GM12878 (cell line): ENCODE measurements around the gene SPPL3. TPM values are rescaled to one million over a fixed set of nuclear protein-coding genes. Genes with fewer than 3 reads are reported as not detected.

Source experiments
- ATAC-seq: fragments of 200-7000 bp; cut with Tn5 transposase; 3 replicates; pipeline ENCODE4 v1.9.1; 2020; ENCODE audit warnings: mild to moderate bottlenecking, moderate library complexity
- BruUV-seq: library from RNA; stranded (reverse); fragments of 400-500 nt; replicated peaks from 2 replicates; lab custom pipeline; 2021; lab: Mats Ljungman, UMichigan
- CTCF ChIA-PET: fragments of 300-600 bp; sonication (Branson Sonifier 250); formaldehyde crosslinking; extraction: SDS; loops from one replicate; lab custom pipeline; 2021; ENCODE audit warnings: inconsistent platforms; lab: Yijun Ruan, JAX
- POLR2A ChIA-PET: fragments of 350-600 bp; formaldehyde crosslinking; extraction: SDS; loops from one replicate; lab custom pipeline; 2021; ENCODE audit warnings: inconsistent platforms; lab: Charles Lee
- RAD21 ChIA-PET: fragments of 300-600 bp; sonication (Branson Sonifier 250); formaldehyde crosslinking; loops from one replicate; lab custom pipeline; 2023; ENCODE audit warnings: antibody characterized with exemption; ENCODE audit not compliant: unreplicated experiment; lab: Charles Lee
- SMC1A ChIA-PET: fragments of 300-600 bp; sonication (Branson Sonifier 250); formaldehyde crosslinking; loops from one replicate; lab custom pipeline; 2023; ENCODE audit not compliant: unreplicated experiment, uncharacterized antibody; lab: Charles Lee
- DNase-seq: peaks from one replicate; pipeline ENCODE4 v3.0.0-alpha.2; 2011; ENCODE audit warnings: low read depth, low spot score
- FAIRE-seq: peaks from 3 replicates; lab custom pipeline; 2011; peaks lifted over from hg19 to GRCh38; lab: Jason Lieb, UNC
- H2AFZ ChIP-seq: 2 replicates; pipeline ENCODE4 v1.6.0; 2011; ENCODE audit warnings: low read depth, low read length, control low read depth; ENCODE audit not compliant: control insufficient read depth
- H3K27ac ChIP-seq: 2 replicates; pipeline ENCODE4 v1.5.1; 2011; ENCODE audit warnings: control low read depth; ENCODE audit not compliant: control insufficient read depth, insufficient read depth
- H3K27me3 ChIP-seq, 2 experiments: replicated peaks in 1 of 2; 2 replicates each; pipeline versions ENCODE4 v1.6.0 to v1.6.1; 2011; ENCODE audit warnings: low read length in 1 of 2; ENCODE audit not compliant: control insufficient read depth in 2 of 2, insufficient read depth in 2 of 2
- H3K36me3 ChIP-seq, 2 experiments: 2 replicates each; pipeline ENCODE4 v1.5.1; 2011; ENCODE audit warnings: low read length in 1 of 2; ENCODE audit not compliant: control insufficient read depth in 2 of 2, insufficient read depth in 2 of 2
- H3K4me1 ChIP-seq: 2 replicates; pipeline ENCODE4 v1.6.1; 2011; ENCODE audit warnings: mild to moderate bottlenecking, low read length, moderate library complexity, mixed read lengths; ENCODE audit not compliant: control insufficient read depth, insufficient read depth
- H3K4me2 ChIP-seq: 2 replicates; pipeline ENCODE4 v1.6.0; 2011; ENCODE audit warnings: control low read depth; ENCODE audit not compliant: control insufficient read depth, insufficient read depth
- H3K4me3 ChIP-seq: fragments of 200-600 bp; sonication (generic); 2 replicates; pipeline ENCODE4 v1.5.1; 2016
- H3K79me2 ChIP-seq: 2 replicates; pipeline ENCODE4 v1.6.0; 2011; ENCODE audit warnings: low read length; ENCODE audit not compliant: control insufficient read depth, insufficient read depth
- H3K9ac ChIP-seq: 2 replicates; pipeline ENCODE4 v1.8.0; 2011; ENCODE audit warnings: low read length, control low read depth, mixed read lengths; ENCODE audit not compliant: control insufficient read depth, insufficient read depth
- H3K9me3 ChIP-seq: replicated peaks from 3 replicates; pipeline ENCODE4 v1.5.1; 2011; ENCODE audit warnings: mild to moderate bottlenecking, low read length; ENCODE audit not compliant: control insufficient read depth, insufficient read depth
- H4K20me1 ChIP-seq: 2 replicates; pipeline ENCODE4 v1.6.0; 2011; ENCODE audit not compliant: control insufficient read depth, insufficient read depth
- BACH1 ChIP-seq: fragments of 450-650 bp; IDR thresholded peaks from 2 replicates; pipeline ENCODE4 v1.6.1; 2017; ENCODE audit warnings: mild to moderate bottlenecking, borderline replicate concordance
- CEBPZ ChIP-seq: fragments of 150-350 bp; IDR thresholded peaks from 2 replicates; pipeline ENCODE4 v1.6.1; 2016; ENCODE audit warnings: low read depth, low read length
- IRF4 ChIP-seq: IDR thresholded peaks from 2 replicates; pipeline ENCODE4 v1.6.1; 2011; ENCODE audit warnings: low read depth, low read length
- MEF2B ChIP-seq: fragments of 450-650 bp; IDR thresholded peaks from 2 replicates; pipeline ENCODE4 v1.6.1; 2018; ENCODE audit warnings: mild to moderate bottlenecking, moderate library complexity; ENCODE audit not compliant: partially characterized antibody, poor library complexity, severe bottlenecking
- NFYA ChIP-seq: IDR thresholded peaks from 2 replicates; pipeline ENCODE4 v1.6.1; 2011; ENCODE audit warnings: low read depth, mild to moderate bottlenecking, low read length, improper control_type of control experiment, borderline replicate concordance
- NR2C1 ChIP-seq: fragments of 450-650 bp; IDR thresholded peaks from 2 replicates; pipeline ENCODE4 v1.6.1; 2017; ENCODE audit warnings: antibody characterized with exemption, mild to moderate bottlenecking, moderate library complexity
- PKNOX1 ChIP-seq: fragments of 450-650 bp; IDR thresholded peaks from 2 replicates; pipeline ENCODE4 v1.6.1; 2016; ENCODE audit warnings: mild to moderate bottlenecking
- SMAD1 ChIP-seq: fragments of 450-650 bp; IDR thresholded peaks from 2 replicates; pipeline ENCODE4 v1.6.1; 2018; ENCODE audit warnings: mild to moderate bottlenecking, low read depth; ENCODE audit not compliant: partially characterized antibody
- TCF7 ChIP-seq: IDR thresholded peaks from 2 replicates; pipeline ENCODE4 v1.6.1; 2014; ENCODE audit warnings: antibody characterized with exemption, borderline replicate concordance
- WGBS: methylation state at CpG from one replicate; pipeline ENCODE4 v1.1.6; 2016; ENCODE audit warnings: low lambda C conversion rate; ENCODE audit not compliant: insufficient replicate concordance, insufficient coverage; ENCODE audit errors: missing lambda C conversion rate; 5-methylcytosine and 5-hydroxymethylcytosine counted together
- in situ Hi-C: fragments of 300-500 bp; cut with MboI; formaldehyde crosslinking; loops from 9 replicates; pipeline ENCODE4 v1.14.3; 2018; ENCODE audit warnings: mixed read lengths
- intact Hi-C: fragments of 100-400 bp; cut with micrococcal nuclease; formaldehyde crosslinking; loops from one replicate; pipeline ENCODE4 v1.14.2; 2022; ENCODE audit not compliant: unreplicated experiment
- polyA plus RNA-seq, 11 experiments: library from polyadenylated mRNA; depleted of rRNA in 4 of 11; unstranded in 6 of 11; stranded (reverse) in 5 of 11; fragments of >200 nt; fragmentation: Nextera tagmentation in 4 of 11; fragmentation: Illumina TruSeq in 1 of 11; extraction: Ambion mirVana in 4 of 11; extraction: Trizol in 1 of 11; gene quantifications; 1 replicate in 1 of 11; 2 replicates in 10 of 11; pipeline versions ENCODE4 v1.2.1 to v1.2.3, GENCODE V29; 2011 to 2016; ENCODE audit warnings: inconsistent platforms in 2 of 11, missing spikeins in 2 of 11, low read depth in 1 of 11
- total RNA-seq, 4 experiments: library from RNA; depleted of rRNA in 3 of 4; stranded (reverse); fragments of >200 nt in 3 of 4; fragmentation: Illumina TruSeq in 1 of 4; extraction: Trizol in 1 of 4; gene quantifications; 2 replicates each; pipeline versions ENCODE4 v1.2.1 to v1.2.3, GENCODE V29; 2013 to 2021

SPPL3 gene
- total and polyA plus RNA-seq, 10 of the 15 experiments (the other 5 are each of a cell fraction or from before 2014, with no cell fraction given) = 4.3 to 45.5 (median 11.7) TPM

- Histone ChIP-seq H3K4me1 (no peaks in the 10 kb centered on the region), H3K36me3 (no peaks in the 10 kb centered on the region), H3K27ac (no peak overlapping the region), H4K20me1 (no peaks in the 10 kb centered on the region), H3K79me2 (no peaks in the 10 kb centered on the region), H3K9ac (no peak overlapping the region), H3K4me3 (no peak overlapping the region), H3K9me3 (no peaks in the 10 kb centered on the region; the same call in 2 of the 3 replicates), H3K4me2 (no peak overlapping the region), H2AFZ (no peak overlapping the region), H3K27me3 (no peaks in the 10 kb centered on the region)
- RAD21 ChIA-PET = interaction anchor here (0.7 to 2.3 kb wide), 3 partner anchors 16 to 42 kb away, joined by 3 to 14 read pairs (median 3); no protein-coding TSS in a partner anchor
- CTCF ChIA-PET = interaction anchor here (1.0 to 1.7 kb wide), 7 partner anchors 8 to 295 kb away, joined by 3 to 14 read pairs (median 5); no protein-coding TSS in a partner anchor
- intact Hi-C loops (no loop called here), in situ Hi-C loops (no loop called here)
- POLR2A ChIA-PET = interaction anchor here (0.5 to 0.7 kb wide), 2 partner anchors 27 to 769 kb away, joined by 3 read pairs; no protein-coding TSS in a partner anchor
- FAIRE-seq (no peak), ATAC-seq (no peak), DNase-seq (no peak)
- BruUV-seq = no TSS peak
- TF ChIP-seq TCF7 (no peak), MEF2B (no peak), NFYA (no peak), IRF4 (no peak), SMAD1 (no peak), BACH1 (no peak), CEBPZ (no peak), NR2C1 (no peak), PKNOX1 (peak; percentile 40; the same call in 1 of the 2 replicates)
- 50% methylated on average over 3 of the region's 3 CpGs for WGBS
- SMC1A ChIA-PET = interaction anchor here (0.6 to 3.0 kb wide), 5 partner anchors 17 to 218 kb away, joined by 3 to 15 read pairs (median 3); partner anchors contain the start of gene ACADS
Measured at GRCh38 chr12:120943482-120943881, 39.3 kb upstream of the SPPL3 start.
